ENCODE measurements around the gene PTPRG. TPM values are rescaled to one million over a fixed set of nuclear protein-coding genes. Genes with fewer than 3 reads are reported as not detected.

The PTPRG gene
- total RNA-seq, 2 donors from 2014 or later = 33.9 to 39.2 TPM

GRCh38 chr3:62088472-62089104, 527.2 kb downstream of the PTPRG start:
- H3K36me3 ChIP-seq = no peaks in the 10 kb centered on the region
- TF ChIP-seq CTCF (IDR thresholded peaks at IDR 0.05) = no peak
- no peak overlapping the region for H3K4me3 ChIP-seq
- no peak overlapping the region for H3K27ac ChIP-seq
- peaks cover 0 to 17% of the 10 kb centered on the region in 2 donors for H3K4me1 ChIP-seq
- no peaks in the 10 kb centered on the region for H3K9me3 ChIP-seq
- H3K27me3 ChIP-seq = no peaks in the 10 kb centered on the region
- DNase-seq (ENCODE audit: low spot score) = no peak

- Histone ChIP-seq H3K4me3 (no peak overlapping the region), H3K9me3 (no peaks in the 10 kb centered on the region), H3K27me3 (no peaks in the 10 kb centered on the region), H3K4me1 (peaks cover 0 to 23% of the 10 kb centered on the region in 2 donors), H3K27ac (peak overlapping the region in 1 of 2 donors; percentile 62), H3K36me3 (no peaks in the 10 kb centered on the region)
- no peak for TF ChIP-seq CTCF (IDR thresholded peaks at IDR 0.05)
- DNase-seq (ENCODE audit: low spot score) = no peak
These were observed 528.7 kb downstream of the PTPRG start for GRCh38 chr3:62090066-62090465.

GRCh38 chr3:62090519-62090918, 529.1 kb downstream of the PTPRG start:
- no peak overlapping the region for H3K4me3 ChIP-seq
- no peak for DNase-seq (ENCODE audit: low spot score)
- H3K9me3 ChIP-seq = no peaks in the 10 kb centered on the region
- H3K27me3 ChIP-seq = no peaks in the 10 kb centered on the region
- H3K4me1 ChIP-seq = peaks cover 0 to 27% of the 10 kb centered on the region in 2 donors
- no peaks in the 10 kb centered on the region for H3K36me3 ChIP-seq
- H3K27ac ChIP-seq = peak overlapping the region in 1 of 2 donors; percentile 62
- no peak for TF ChIP-seq CTCF (IDR thresholded peaks at IDR 0.05)

GRCh38 chr3:62093025-62093424, 531.7 kb downstream of the PTPRG start:
- Histone ChIP-seq H3K27ac (no peak overlapping the region), H3K27me3 (no peaks in the 10 kb centered on the region), H3K36me3 (no peaks in the 10 kb centered on the region), H3K4me3 (no peak overlapping the region), H3K9me3 (no peaks in the 10 kb centered on the region), H3K4me1 (peaks cover 0 to 47% of the 10 kb centered on the region in 2 donors)
- no peak for TF ChIP-seq CTCF (IDR thresholded peaks at IDR 0.05)
- no peak for DNase-seq (ENCODE audit: low spot score)

- Histone ChIP-seq H3K9me3 (no peaks in the 10 kb centered on the region), H3K4me3 (no peak overlapping the region), H3K4me1 (peaks cover 0 to 52% of the 10 kb centered on the region in 2 donors), H3K27ac (peak overlapping the region; percentile 16 to 84), H3K27me3 (no peaks in the 10 kb centered on the region), H3K36me3 (no peaks in the 10 kb centered on the region)
- DNase-seq (ENCODE audit: low spot score) = no peak
- TF ChIP-seq CTCF (IDR thresholded peaks at IDR 0.05) = no peak
These were observed 533.1 kb downstream of the PTPRG start for GRCh38 chr3:62094461-62094860.

- no peaks in the 10 kb centered on the region for H3K27me3 ChIP-seq
- no peak overlapping the region for H3K4me3 ChIP-seq
- no peak for TF ChIP-seq CTCF (IDR thresholded peaks at IDR 0.05)
- no peaks in the 10 kb centered on the region for H3K36me3 ChIP-seq
- peaks cover 0 to 49% of the 10 kb centered on the region in 2 donors for H3K4me1 ChIP-seq
- no peak for DNase-seq (ENCODE audit: low spot score)
- H3K9me3 ChIP-seq = no peaks in the 10 kb centered on the region
- H3K27ac ChIP-seq = peak overlapping the region; percentile 16 to 84
These were observed 533.7 kb downstream of the PTPRG start for GRCh38 chr3:62095080-62095479.
